H1 (cell line): ENCODE measurements around the gene PLPP2. TPM values are rescaled to one million over a fixed set of nuclear protein-coding genes. Genes with fewer than 3 reads are reported as not detected.

ENCODE experiments used
- CTCF ChIA-PET: fragments of 300-600 bp; sonication (Branson Sonifier 250); formaldehyde crosslinking; loops from one replicate; lab custom pipeline; 2021; ENCODE audit not compliant: partially characterized antibody; lab: Charles Lee
- POLR2A ChIA-PET: fragments of 300-600 bp; sonication (Branson Sonifier 250); formaldehyde crosslinking; loops from one replicate; lab custom pipeline; 2021; ENCODE audit warnings: inconsistent platforms; ENCODE audit not compliant: partially characterized antibody; lab: Charles Lee
- DNase-seq, 2 experiments: peaks; one replicate each; pipeline versions ENCODE4 v3.0.0 to v3.0.0-alpha.2; 2010 to 2022; ENCODE audit warnings: low spot score in 2 of 2, low read depth in 1 of 2, mixed read lengths in 1 of 2
- FAIRE-seq: peaks from 2 replicates; lab custom pipeline; 2011; peaks lifted over from hg19 to GRCh38; lab: Jason Lieb, UNC
- H2AFZ ChIP-seq: 2 replicates; pipeline ENCODE4 v1.8.1; 2012; ENCODE audit warnings: low read length, inconsistent platforms
- H2AK5ac ChIP-seq: 2 replicates; pipeline ENCODE4 v1.6.1; 2013; ENCODE audit warnings: low read depth, low read length
- H2BK120ac ChIP-seq: replicated peaks from 2 replicates; pipeline ENCODE3; 2013; ENCODE audit warnings: low read depth, low read length, inconsistent platforms
- H2BK12ac ChIP-seq: 2 replicates; pipeline ENCODE4 v1.6.1; 2013; ENCODE audit warnings: low read depth, low read length
- H2BK15ac ChIP-seq: 2 replicates; pipeline ENCODE4 v1.6.1; 2013; ENCODE audit warnings: low read length
- H2BK20ac ChIP-seq: 2 replicates; pipeline ENCODE4 v1.6.1; 2013; ENCODE audit warnings: low read length
- H2BK5ac ChIP-seq: 2 replicates; pipeline ENCODE4 v1.6.1; 2013; ENCODE audit warnings: low read depth, low read length
- H3K14ac ChIP-seq: 2 replicates; pipeline ENCODE4 v1.6.1; 2013; ENCODE audit warnings: inconsistent platforms; ENCODE audit not compliant: insufficient read length
- H3K18ac ChIP-seq: 2 replicates; pipeline ENCODE4 v1.6.1; 2013; ENCODE audit warnings: low read length; ENCODE audit errors: extremely low read depth
- H3K23ac ChIP-seq: 2 replicates; pipeline ENCODE4 v1.6.1; 2013; ENCODE audit warnings: inconsistent platforms; ENCODE audit not compliant: insufficient read length
- H3K23me2 ChIP-seq: 2 replicates; pipeline ENCODE4 v1.6.1; 2013; ENCODE audit warnings: low read depth, low read length
- H3K27ac ChIP-seq: 2 replicates; pipeline ENCODE4 v1.6.1; 2011; ENCODE audit warnings: low read depth, low read length, inconsistent platforms
- H3K27me3 ChIP-seq, 4 experiments: replicated peaks in 1 of 4; 1 replicate in 1 of 4; 2 replicates in 3 of 4; pipeline versions ENCODE4 v1.6.1 to v1.8.1; 2011 to 2013; ENCODE audit warnings: low read length in 3 of 4, mild to moderate bottlenecking in 3 of 4, inconsistent platforms in 2 of 4, mixed read lengths in 2 of 4, moderate library complexity in 1 of 4; ENCODE audit not compliant: control insufficient read depth in 3 of 4, insufficient read depth in 3 of 4; ENCODE audit errors: extremely low read depth in 1 of 4
- H3K36me3 ChIP-seq, 4 experiments: 2 replicates each; pipeline versions ENCODE4 v1.6.1 to v1.8.1; 2011 to 2013; ENCODE audit warnings: mild to moderate bottlenecking in 4 of 4, low read length in 3 of 4, moderate library complexity in 2 of 4, control low read depth in 1 of 4, inconsistent platforms in 1 of 4; ENCODE audit not compliant: insufficient read depth in 4 of 4, control insufficient read depth in 2 of 4
- H3K4ac ChIP-seq: replicated peaks from 2 replicates; pipeline ENCODE3; 2013; ENCODE audit warnings: low read length, low read depth, mixed read lengths, inconsistent platforms; ENCODE audit not compliant: insufficient read length
- H3K4me1 ChIP-seq, 4 experiments: replicated peaks in 1 of 4; 1 replicate in 1 of 4; 2 replicates in 3 of 4; pipeline versions ENCODE4 v1.6.1 to v1.8.1; 2011 to 2013; ENCODE audit warnings: low read length in 3 of 4, inconsistent platforms in 2 of 4, mixed read lengths in 1 of 4; ENCODE audit not compliant: insufficient read depth in 4 of 4, control insufficient read depth in 3 of 4
- H3K4me2 ChIP-seq, 2 experiments: 2 replicates each; pipeline versions ENCODE4 v1.6.1 to v1.8.1; 2011 to 2013; ENCODE audit warnings: low read depth in 2 of 2, low read length in 2 of 2, control low read depth in 1 of 2, inconsistent platforms in 1 of 2, mild to moderate bottlenecking in 1 of 2; ENCODE audit not compliant: insufficient read depth in 1 of 2
- H3K4me3 ChIP-seq, 4 experiments: fragments of 200-600, 300-600 bp in 1 of 4; sonication (generic), shearing (Covaris generic), sonication (Bioruptor Twin) in 1 of 4; 2 replicates each; pipeline versions ENCODE4 v1.5.1 to v1.8.1; 2011 to 2016; ENCODE audit warnings: low read length in 4 of 4, low read depth in 3 of 4, control low read depth in 2 of 4, inconsistent platforms in 2 of 4, mild to moderate bottlenecking in 2 of 4, mixed read lengths in 1 of 4, moderate library complexity in 1 of 4; ENCODE audit not compliant: insufficient read depth in 2 of 4; ENCODE audit errors: extremely low read depth in 1 of 4
- H3K56ac ChIP-seq: replicated peaks from 2 replicates; pipeline ENCODE3; 2013; ENCODE audit warnings: low read depth, mild to moderate bottlenecking, mixed read lengths, low read length, inconsistent platforms; ENCODE audit not compliant: insufficient read length
- H3K79me1 ChIP-seq: 2 replicates; pipeline ENCODE4 v1.6.1; 2013; ENCODE audit warnings: low read depth, low read length, control low read depth
- H3K79me2 ChIP-seq, 2 experiments: 2 replicates each; pipeline versions ENCODE4 v1.6.1 to v1.8.1; 2012 to 2013; ENCODE audit warnings: low read length in 2 of 2, mild to moderate bottlenecking in 2 of 2, inconsistent platforms in 1 of 2; ENCODE audit not compliant: insufficient read depth in 2 of 2, control insufficient read depth in 1 of 2
- H3K9ac ChIP-seq, 4 experiments: replicated peaks in 1 of 4; 1 replicate in 1 of 4; 2 replicates in 3 of 4; pipeline versions ENCODE4 v1.6.1 to v1.8.1; 2011 to 2013; ENCODE audit warnings: low read depth in 3 of 4, low read length in 3 of 4, control low read depth in 2 of 4, mild to moderate bottlenecking in 2 of 4, moderate library complexity in 2 of 4, inconsistent platforms in 1 of 4; ENCODE audit errors: extremely low read depth in 1 of 4
- H3K9me3 ChIP-seq, 2 experiments: 2 replicates each; pipeline versions ENCODE4 v1.6.1 to v1.8.1; 2012 to 2013; ENCODE audit warnings: mild to moderate bottlenecking in 2 of 2, moderate library complexity in 2 of 2, control low read depth in 1 of 2, inconsistent platforms in 1 of 2, low read depth in 1 of 2, low read length in 1 of 2, mixed read lengths in 1 of 2; ENCODE audit not compliant: insufficient read depth in 2 of 2
- H4K20me1 ChIP-seq, 2 experiments: replicated peaks in 1 of 2; 2 replicates each; pipeline versions ENCODE3 to v1.8.1; 2011 to 2013; ENCODE audit warnings: inconsistent platforms in 2 of 2, low read length in 2 of 2, mild to moderate bottlenecking in 1 of 2; ENCODE audit not compliant: insufficient read depth in 2 of 2, control insufficient read depth in 1 of 2
- H4K5ac ChIP-seq: 2 replicates; pipeline ENCODE4 v1.6.1; 2013; ENCODE audit warnings: low read length, low read depth, mixed read lengths, inconsistent platforms; ENCODE audit not compliant: insufficient read length
- H4K8ac ChIP-seq: 2 replicates; pipeline ENCODE4 v1.8.0; 2013; ENCODE audit warnings: mild to moderate bottlenecking, moderate library complexity, low read length, inconsistent platforms; ENCODE audit not compliant: insufficient read depth; ENCODE audit errors: extremely low read depth
- H4K91ac ChIP-seq: replicated peaks from 2 replicates; pipeline ENCODE3; 2013; ENCODE audit warnings: low read length, mixed read lengths, inconsistent platforms; ENCODE audit not compliant: insufficient read length
- WGBS, 2 experiments: shearing (Covaris generic) in 1 of 2; methylation state at CpG; one replicate each; pipeline versions ENCODE4 v1.1.6 to v1.1.7; 2013 to 2015; ENCODE audit warnings: low lambda C conversion rate in 2 of 2, mixed read lengths in 2 of 2, inconsistent platforms in 1 of 2, low coverage in 1 of 2, missing lambda C conversion rate in 1 of 2; ENCODE audit not compliant: insufficient replicate concordance in 2 of 2, insufficient coverage in 1 of 2, insufficient read length in 1 of 2; ENCODE audit errors: extremely low coverage in 1 of 2, missing lambda C conversion rate in 1 of 2; 5-methylcytosine and 5-hydroxymethylcytosine counted together
- polyA plus RNA-seq, 7 experiments: library from polyadenylated mRNA; depleted of rRNA in 3 of 7; stranded (reverse) in 5 of 7; unstranded in 2 of 7; fragments of >200 nt in 5 of 7; fragments of 200-250 nt in 2 of 7; gene quantifications; 1 replicate in 5 of 7; 2 replicates in 1 of 7; 4 replicates in 1 of 7; pipeline versions ENCODE4 v1.2.1 to v1.2.3, GENCODE V29; 2011 to 2013; ENCODE audit warnings: missing spikeins in 2 of 7, mixed read lengths in 2 of 7
- total RNA-seq: library from RNA; stranded (reverse); fragmentation: NEBNext Ultra II Directional; extraction: Animal tissue kit (Norgen Biotek cat#: 25700); gene quantifications from 2 replicates; pipeline ENCODE4 v1.2.1, GENCODE V29; 2021

The PLPP2 gene
- total and polyA plus RNA-seq, 2 of the 8 experiments (the other 6 are each of a cell fraction or from before 2014, with no cell fraction given): 101 to 195 TPM

- Histone ChIP-seq H3K56ac (no peak overlapping the region), H3K36me3 (peaks cover 10 to 48% (median 30%) of the 10 kb centered on the region in 4 experiments; a peak in 7 of 8 replicates), H3K9me3 (no peaks in the 10 kb centered on the region), H4K91ac (no peak overlapping the region), H3K27me3 (no peaks in the 10 kb centered on the region), H3K23ac (no peak overlapping the region), H3K23me2 (no peaks in the 10 kb centered on the region), H3K4ac (no peak overlapping the region), H4K8ac (no peak overlapping the region), H4K20me1 (peaks cover 11 to 28% of the 10 kb centered on the region in 2 experiments), H3K27ac (no peak overlapping the region), H2AFZ (no peak overlapping the region), H4K5ac (no peak overlapping the region), H3K79me2 (peaks cover 0 to 8% of the 10 kb centered on the region in 2 experiments; a peak in 1 of 4 replicates), H2BK5ac (no peak overlapping the region; the same call in 1 of the 2 replicates), H3K4me3 (no peak overlapping the region), H3K4me1 (no peaks in the 10 kb centered on the region; a peak in 1 of 7 replicates), H2BK15ac (no peak overlapping the region), H3K18ac (no peak overlapping the region), H3K79me1 (peaks cover 7% of the 10 kb centered on the region), H3K4me2 (no peak overlapping the region), H3K9ac (no peak overlapping the region), H3K14ac (no peak overlapping the region), H2BK20ac (no peak overlapping the region), H2BK120ac (no peak overlapping the region), H2BK12ac (no peak overlapping the region), H2AK5ac (no peak overlapping the region)
- ChIA-PET POLR2A (interaction anchor here (0.9 to 1.4 kb wide), 7 partner anchors 9 to 37 kb away, joined by 3 to 5 read pairs (median 4); partner anchors contain the start of gene MIER2), CTCF (interaction anchor here (0.9 to 1.0 kb wide), 2 partner anchors 17 to 60 kb away, joined by 3 read pairs; no protein-coding TSS in a partner anchor)
- FAIRE-seq (no peak), DNase-seq (no peak)
- 94% methylated on average over 24 of the region's 24 CpGs; no CpG with 5 or more reads in 1 of the 2 experiments for WGBS, 2 experiments
Measured at GRCh38 chr19:310781-311496, 19.7 kb upstream of the PLPP2 start.
